A673 (cell line): ENCODE results near the gene NVL. TPM values are rescaled to one million over a fixed set of nuclear protein-coding genes. Genes with fewer than 3 reads are reported as not detected.

ENCODE experiments used
- BruUV-seq: library from RNA; stranded (reverse); fragments of 400-500 nt; replicated peaks from 2 replicates; lab custom pipeline; 2021; lab: Mats Ljungman, UMichigan
- CTCF ChIA-PET: fragments of 300-600 bp; sonication (Branson Sonifier 250); formaldehyde crosslinking; loops from one replicate; lab custom pipeline; 2022; ENCODE audit warnings: antibody characterized with exemption; lab: Charles Lee
- POLR2A ChIA-PET: fragments of 300-600 bp; sonication (Branson Sonifier 250); formaldehyde crosslinking; loops from one replicate; lab custom pipeline; 2022; ENCODE audit warnings: antibody characterized with exemption; ENCODE audit not compliant: low non-redundant PET; lab: Charles Lee
- DNase-seq: peaks from one replicate; pipeline ENCODE4 v3.0.0-alpha.2; 2015; ENCODE audit warnings: low spot score
- H3K27ac ChIP-seq: fragments of 200-600 bp; sonication (generic); 2 replicates; pipeline ENCODE4 v1.5.1; 2016; ENCODE audit warnings: mixed run types, low read depth, mild to moderate bottlenecking, mixed read lengths, antibody characterized with exemption, low read length; ENCODE audit not compliant: poor library complexity, severe bottlenecking
- H3K27me3 ChIP-seq: fragments of 200-600 bp; sonication (generic); replicated peaks from 2 replicates; pipeline ENCODE4 v1.6.1; 2017; ENCODE audit warnings: mixed run types, low read depth, mild to moderate bottlenecking, mixed read lengths, antibody characterized with exemption, low read length; ENCODE audit not compliant: insufficient read depth, poor library complexity
- H3K36me3 ChIP-seq: fragments of 200-600 bp; sonication (generic); 2 replicates; pipeline ENCODE4 v1.6.1; 2016; ENCODE audit warnings: mixed run types, mild to moderate bottlenecking, mixed read lengths, antibody characterized with exemption, low read length; ENCODE audit not compliant: insufficient read depth, poor library complexity, severe bottlenecking
- H3K4me1 ChIP-seq: fragments of 200-600 bp; sonication (generic); 2 replicates; pipeline ENCODE4 v1.6.1; 2017; ENCODE audit warnings: mixed run types, mild to moderate bottlenecking, mixed read lengths, antibody characterized with exemption, low read length; ENCODE audit not compliant: insufficient read depth, poor library complexity, severe bottlenecking
- H3K4me3 ChIP-seq: fragments of 200-600 bp; sonication (generic); 2 replicates; pipeline ENCODE4 v1.5.1; 2016; ENCODE audit warnings: low read depth, mixed run types, mild to moderate bottlenecking, mixed read lengths, low read length; ENCODE audit not compliant: poor library complexity, severe bottlenecking
- H3K9me3 ChIP-seq: fragments of 200-600 bp; sonication (generic); 2 replicates; pipeline ENCODE4 v1.6.1; 2016; ENCODE audit warnings: mixed run types, low read depth, mild to moderate bottlenecking, mixed read lengths, antibody characterized with exemption, low read length; ENCODE audit not compliant: poor library complexity, severe bottlenecking
- EZH2 ChIP-seq: fragments of 200-600 bp; sonication (generic); IDR thresholded peaks from 2 replicates; pipeline ENCODE4 v1.6.1; 2017; ENCODE audit warnings: borderline replicate concordance, low read depth, mild to moderate bottlenecking, mixed read lengths, antibody characterized with exemption, low read length; ENCODE audit not compliant: poor library complexity, severe bottlenecking
- intact Hi-C: fragments of 100-400 bp; cut with micrococcal nuclease; formaldehyde crosslinking; loops from one replicate; pipeline ENCODE4 v1.10.0; 2022; ENCODE audit not compliant: unreplicated experiment
- total RNA-seq: library from RNA; stranded (reverse); gene quantifications from 2 replicates; pipeline ENCODE4 v1.2.3, GENCODE V29; 2021
- TF ChIP-seq, protein P1 (sequence below): fragments of 300-800, 200-600 bp; sonication (generic); conservative IDR thresholded peaks from 2 replicates; pipeline ENCODE4 v1.5.1; 2017; ENCODE audit warnings: low read depth, mild to moderate bottlenecking, antibody characterized with exemption, low read length, moderate library complexity, mixed read lengths

Gene NVL
- total RNA-seq, 1 experiment from 2014 or later, result 54.8 TPM

DNA sequence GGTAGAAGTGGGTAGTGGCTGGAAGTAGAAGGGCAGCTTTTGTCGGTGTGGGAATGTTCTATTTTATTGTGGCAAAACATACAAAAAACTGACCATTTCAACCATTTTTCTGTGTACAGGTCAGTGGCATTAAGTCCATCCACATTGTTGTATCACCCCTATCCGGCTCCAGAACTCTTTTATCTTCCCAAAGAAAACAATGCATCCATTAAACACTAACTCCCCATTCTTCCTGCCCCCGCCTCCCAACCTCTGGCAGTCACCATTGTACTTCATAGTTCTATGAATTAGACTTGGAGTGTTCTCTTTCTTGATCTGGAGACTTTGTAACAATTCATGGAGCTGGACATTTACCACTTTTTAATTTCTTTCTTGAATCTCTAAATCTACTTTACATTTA lies 91.2 kb downstream of the NVL start:
- ChIA-PET POLR2A (no interaction called here), CTCF (no interaction called here)
- BruUV-seq, result no TSS peak
- no peaks in the 10 kb centered on the region for H3K27me3 ChIP-seq
- TF ChIP-seq, protein P1, sequence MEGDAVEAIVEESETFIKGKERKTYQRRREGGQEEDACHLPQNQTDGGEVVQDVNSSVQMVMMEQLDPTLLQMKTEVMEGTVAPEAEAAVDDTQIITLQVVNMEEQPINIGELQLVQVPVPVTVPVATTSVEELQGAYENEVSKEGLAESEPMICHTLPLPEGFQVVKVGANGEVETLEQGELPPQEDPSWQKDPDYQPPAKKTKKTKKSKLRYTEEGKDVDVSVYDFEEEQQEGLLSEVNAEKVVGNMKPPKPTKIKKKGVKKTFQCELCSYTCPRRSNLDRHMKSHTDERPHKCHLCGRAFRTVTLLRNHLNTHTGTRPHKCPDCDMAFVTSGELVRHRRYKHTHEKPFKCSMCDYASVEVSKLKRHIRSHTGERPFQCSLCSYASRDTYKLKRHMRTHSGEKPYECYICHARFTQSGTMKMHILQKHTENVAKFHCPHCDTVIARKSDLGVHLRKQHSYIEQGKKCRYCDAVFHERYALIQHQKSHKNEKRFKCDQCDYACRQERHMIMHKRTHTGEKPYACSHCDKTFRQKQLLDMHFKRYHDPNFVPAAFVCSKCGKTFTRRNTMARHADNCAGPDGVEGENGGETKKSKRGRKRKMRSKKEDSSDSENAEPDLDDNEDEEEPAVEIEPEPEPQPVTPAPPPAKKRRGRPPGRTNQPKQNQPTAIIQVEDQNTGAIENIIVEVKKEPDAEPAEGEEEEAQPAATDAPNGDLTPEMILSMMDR, result no peak
- no peak for TF ChIP-seq EZH2
- H3K4me1 ChIP-seq, result no peaks in the 10 kb centered on the region
- no peak overlapping the region for H3K27ac ChIP-seq
- no peak overlapping the region for H3K4me3 ChIP-seq
- peaks cover 11% of the 10 kb centered on the region for H3K36me3 ChIP-seq
- intact Hi-C loops, result no loop called here
- H3K9me3 ChIP-seq, result no peaks in the 10 kb centered on the region
- DNase-seq, result no peak

DNA sequence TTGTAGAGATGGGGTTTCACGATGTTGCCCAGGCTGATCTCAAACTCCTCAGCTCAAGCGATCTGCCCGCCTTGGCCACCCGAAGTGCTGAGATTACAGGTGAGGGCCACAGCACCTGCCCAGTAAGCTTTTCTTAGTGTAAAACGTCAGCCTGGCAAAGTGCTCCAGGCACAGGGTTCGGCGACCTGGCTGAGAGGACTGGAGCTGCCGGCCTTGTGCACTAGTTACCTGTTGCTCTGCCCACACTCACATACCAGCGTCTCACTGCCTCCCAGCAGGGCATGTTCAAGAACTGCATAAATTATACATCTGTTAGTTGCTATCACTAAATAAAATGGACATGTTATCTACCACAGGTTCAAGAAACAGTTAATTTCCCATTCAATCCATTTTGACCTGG lies 91.8 kb downstream of the NVL start:
- Histone ChIP-seq H3K27ac (no peak overlapping the region), H3K4me3 (no peak overlapping the region), H3K4me1 (no peaks in the 10 kb centered on the region), H3K9me3 (no peaks in the 10 kb centered on the region), H3K36me3 (peaks cover 11% of the 10 kb centered on the region), H3K27me3 (no peaks in the 10 kb centered on the region)
- ChIA-PET CTCF (no interaction called here), POLR2A (no interaction called here)
- no peak for TF ChIP-seq EZH2
- TF ChIP-seq, protein P1, result no peak
- intact Hi-C loops, result no loop called here
- no peak for DNase-seq
- no TSS peak for BruUV-seq

DNA sequence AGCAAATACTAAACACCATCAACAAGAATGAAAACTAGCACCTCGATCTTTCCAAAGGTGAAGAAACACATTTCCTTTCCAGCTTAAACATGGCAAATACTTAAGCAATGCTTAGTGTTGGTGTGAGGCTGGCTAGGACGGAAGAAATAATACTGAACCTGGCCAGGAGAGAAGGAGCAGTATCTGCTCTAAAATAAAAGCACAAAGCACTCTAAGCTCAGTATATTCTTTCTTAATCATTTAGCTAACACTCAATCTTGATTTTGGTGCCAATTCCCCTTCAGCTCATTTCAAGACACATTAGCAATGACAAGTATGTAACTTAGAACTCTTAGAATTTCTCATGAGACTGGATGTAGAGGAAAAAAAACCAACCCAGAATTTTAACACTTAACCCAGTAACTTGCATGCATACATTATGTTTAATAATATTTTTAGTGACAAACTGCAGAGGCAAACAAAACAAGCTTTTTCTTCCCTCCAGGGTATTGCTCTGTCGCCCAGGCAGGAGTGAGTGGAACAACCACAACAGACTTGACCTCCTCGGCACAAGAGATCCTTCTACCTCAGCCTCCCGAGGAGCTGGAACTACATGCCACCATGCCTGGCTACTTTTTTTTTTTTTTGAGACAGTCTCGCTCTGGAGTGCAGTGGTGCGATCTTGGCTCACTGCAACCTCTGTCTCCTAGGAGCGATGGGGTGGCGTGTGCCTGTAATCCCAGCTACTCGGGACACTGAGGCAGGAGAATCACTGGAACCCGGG lies 92.7 kb downstream of the NVL start:
- TF ChIP-seq, protein P1, result no peak
- no peak for TF ChIP-seq EZH2
- ChIA-PET POLR2A (no interaction called here), CTCF (no interaction called here)
- Histone ChIP-seq H3K36me3 (peaks cover 15% of the 10 kb centered on the region), H3K9me3 (no peaks in the 10 kb centered on the region), H3K4me3 (no peak overlapping the region), H3K4me1 (no peaks in the 10 kb centered on the region), H3K27me3 (no peaks in the 10 kb centered on the region), H3K27ac (no peak overlapping the region)
- no TSS peak for BruUV-seq
- intact Hi-C loops, result no loop called here
- no peak for DNase-seq
